ENCODE data around the gene ADCYAP1. TPM values are rescaled to one million over a fixed set of nuclear protein-coding genes. Genes with fewer than 3 reads are reported as not detected.

Gene ADCYAP1
- total and polyA plus RNA-seq, 2 donors (not counting 1 experiment from before 2014, with no cell fraction given), result not detected

- no peak for TF ChIP-seq EZH2 (IDR thresholded peaks at IDR 0.05; ENCODE audit: borderline replicate concordance, insufficient read depth, low read depth, low read length, poor library complexity, severe bottlenecking)
- ChIA-PET POLR2A (no interaction called here), CTCF (no interaction called here)
- Mint-ChIP-seq H3K4me3 (no peak overlapping the region), H3K9me3 (ENCODE audit: insufficient read depth) (no peaks in the 10 kb centered on the region), H3K27ac (no peak overlapping the region), H3K27me3 (no peaks in the 10 kb centered on the region), H3K4me1 (no peaks in the 10 kb centered on the region)
- intact Hi-C loops (cut with micrococcal nuclease), result no loop called here
- no peaks in the 10 kb centered on the region for H3K9me3 ChIP-seq (ENCODE audit: control extremely low read depth in 1 of 3, control insufficient read depth in 2 of 3, insufficient read depth in 1 of 3, low read length in 2 of 3)
- WGBS (ENCODE audit: insufficient coverage), result 20% methylated on average over 1 of the region's 6 CpGs
- H4K20me1 ChIP-seq (ENCODE audit: control insufficient read depth, insufficient read depth, low read length, poor library complexity, severe bottlenecking), result no peaks in the 10 kb centered on the region
- H3K4me2 ChIP-seq (replicated peaks; ENCODE audit: low read depth, low read length, poor library complexity, severe bottlenecking), result no peak overlapping the region
- no peak overlapping the region for H3K27ac ChIP-seq (ENCODE audit: low read length in 2 of 2)
- no peaks in the 10 kb centered on the region for H3K4me1 ChIP-seq (ENCODE audit: control insufficient read depth in 2 of 2, insufficient read depth in 2 of 2, low read length in 2 of 2)
- H3K9ac ChIP-seq (ENCODE audit: low read length), result no peak overlapping the region
- H3K27me3 ChIP-seq (replicated peaks in 1 of 4; ENCODE audit: control extremely low read depth in 1 of 4, control insufficient read depth in 3 of 4, insufficient read depth in 4 of 4, low read length in 3 of 4), result no peaks in the 10 kb centered on the region
- H3K36me3 ChIP-seq (replicated peaks in 1 of 2; ENCODE audit: control extremely low read depth in 1 of 2, control insufficient read depth in 1 of 2, extremely low read depth in 1 of 2, insufficient read depth in 2 of 2, low read length in 1 of 2), result no peaks in the 10 kb centered on the region
- DNase-seq (no peak), ATAC-seq (ENCODE audit: low read depth) (no peak)
- H3K79me2 ChIP-seq (ENCODE audit: control insufficient read depth, insufficient read depth, low read length), result no peaks in the 10 kb centered on the region
- no peak overlapping the region for H3K4me3 ChIP-seq (ENCODE audit: control extremely low read depth in 1 of 5, extremely low read depth in 1 of 5, insufficient read depth in 1 of 5, low read depth in 2 of 5, low read length in 4 of 5)
- H2AFZ ChIP-seq (ENCODE audit: insufficient read depth, low read depth, low read length, poor library complexity, severe bottlenecking), result no peak overlapping the region
These were observed 50.9 kb downstream of the ADCYAP1 start for GRCh38 chr18:955384-956066.

- peaks cover 0 to 4% (median 1%) of the 10 kb centered on the region in 4 experiments for H3K27me3 ChIP-seq (replicated peaks in 1 of 4; ENCODE audit: control extremely low read depth in 1 of 4, control insufficient read depth in 3 of 4, insufficient read depth in 4 of 4, low read length in 3 of 4)
- CTCF ChIA-PET, result no interaction called here
- no peak overlapping the region for H3K4me2 ChIP-seq (replicated peaks; ENCODE audit: low read depth, low read length, poor library complexity, severe bottlenecking)
- H3K4me3 Mint-ChIP-seq, result no peak overlapping the region
- H2AFZ ChIP-seq (ENCODE audit: insufficient read depth, low read depth, low read length, poor library complexity, severe bottlenecking), result no peak overlapping the region
- WGBS (ENCODE audit: insufficient coverage), result 90% methylated on average over 5 of the region's 5 CpGs
- H3K79me2 ChIP-seq (ENCODE audit: control insufficient read depth, insufficient read depth, low read length), result no peaks in the 10 kb centered on the region
- no peaks in the 10 kb centered on the region for H4K20me1 ChIP-seq (ENCODE audit: control insufficient read depth, insufficient read depth, low read length, poor library complexity, severe bottlenecking)
- no peaks in the 10 kb centered on the region for H3K9me3 ChIP-seq (ENCODE audit: control extremely low read depth in 1 of 3, control insufficient read depth in 2 of 3, insufficient read depth in 1 of 3, low read length in 2 of 3)
- POLR2A ChIA-PET, result no interaction called here
- H3K27ac ChIP-seq (ENCODE audit: low read length in 2 of 2), result no peak overlapping the region
- H3K36me3 ChIP-seq (replicated peaks in 1 of 2; ENCODE audit: control extremely low read depth in 1 of 2, control insufficient read depth in 1 of 2, extremely low read depth in 1 of 2, insufficient read depth in 2 of 2, low read length in 1 of 2), result no peaks in the 10 kb centered on the region
- H3K4me3 ChIP-seq (ENCODE audit: control extremely low read depth in 1 of 5, extremely low read depth in 1 of 5, insufficient read depth in 1 of 5, low read depth in 2 of 5, low read length in 4 of 5), result no peak overlapping the region
- DNase-seq, result no peak
- no peak overlapping the region for H3K27ac Mint-ChIP-seq
- TF ChIP-seq EZH2 (IDR thresholded peaks at IDR 0.05; ENCODE audit: borderline replicate concordance, insufficient read depth, low read depth, low read length, poor library complexity, severe bottlenecking) (no peak), CTCF (IDR thresholded peaks at IDR 0.05) (no peak)
- H3K4me1 Mint-ChIP-seq, result no peaks in the 10 kb centered on the region
- ATAC-seq (ENCODE audit: low read depth), result no peak
- no peaks in the 10 kb centered on the region for H3K9me3 Mint-ChIP-seq (ENCODE audit: insufficient read depth)
- H3K4me1 ChIP-seq (ENCODE audit: control insufficient read depth in 2 of 2, insufficient read depth in 2 of 2, low read length in 2 of 2), result peaks cover 0 to 2% of the 10 kb centered on the region in 2 donors
- H3K9ac ChIP-seq (ENCODE audit: low read length), result no peak overlapping the region
- intact Hi-C loops (cut with micrococcal nuclease), result no loop called here
- peaks cover 2% of the 10 kb centered on the region for H3K27me3 Mint-ChIP-seq
These were observed 53.2 kb downstream of the ADCYAP1 start for GRCh38 chr18:957829-958228.

Data from B cell (primary cell).